GM19324 (cell line): Measurements from ENCODE around the gene CNPY1.

Experiments
- ATAC-seq: cut with Tn5 transposase; IDR thresholded peaks from one replicate; pipeline ENCODE4 v1.9.1; 2021; ENCODE audit warnings: mild to moderate bottlenecking, moderate library complexity; ENCODE audit not compliant: unreplicated experiment, low FRiP score

The CNPY1 gene

DNA sequence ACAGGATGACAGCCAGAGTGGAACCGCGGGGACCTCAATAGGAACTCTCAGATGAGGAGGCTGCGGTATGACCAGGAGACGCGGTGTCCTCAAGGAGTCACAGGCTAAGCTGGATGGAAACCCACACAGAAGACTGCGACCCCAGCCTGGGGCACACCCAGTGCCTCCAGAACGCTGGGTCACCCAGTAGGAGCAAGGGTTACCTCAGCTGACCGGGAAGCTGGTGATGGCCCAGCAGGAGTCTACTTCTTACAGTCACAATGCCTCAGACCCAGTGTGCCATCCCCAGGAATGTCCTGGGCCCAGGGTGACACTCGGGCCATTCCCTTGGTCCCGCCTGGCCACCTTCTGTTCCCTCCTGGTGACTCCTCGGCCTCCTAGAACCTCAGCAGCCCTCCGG lies 29.9 kb downstream of the CNPY1 start:
- ATAC-seq: no peak

GRCh38 chr7:155515318-155515717 lies 31.0 kb downstream of the CNPY1 start:
- ATAC-seq: no peak

GRCh38 chr7:155514296-155514695 lies 32.1 kb downstream of the CNPY1 start:
- no peak for ATAC-seq

- ATAC-seq: no peak
Measured at GRCh38 chr7:155513543-155514285, 32.6 kb downstream of the CNPY1 start.

DNA sequence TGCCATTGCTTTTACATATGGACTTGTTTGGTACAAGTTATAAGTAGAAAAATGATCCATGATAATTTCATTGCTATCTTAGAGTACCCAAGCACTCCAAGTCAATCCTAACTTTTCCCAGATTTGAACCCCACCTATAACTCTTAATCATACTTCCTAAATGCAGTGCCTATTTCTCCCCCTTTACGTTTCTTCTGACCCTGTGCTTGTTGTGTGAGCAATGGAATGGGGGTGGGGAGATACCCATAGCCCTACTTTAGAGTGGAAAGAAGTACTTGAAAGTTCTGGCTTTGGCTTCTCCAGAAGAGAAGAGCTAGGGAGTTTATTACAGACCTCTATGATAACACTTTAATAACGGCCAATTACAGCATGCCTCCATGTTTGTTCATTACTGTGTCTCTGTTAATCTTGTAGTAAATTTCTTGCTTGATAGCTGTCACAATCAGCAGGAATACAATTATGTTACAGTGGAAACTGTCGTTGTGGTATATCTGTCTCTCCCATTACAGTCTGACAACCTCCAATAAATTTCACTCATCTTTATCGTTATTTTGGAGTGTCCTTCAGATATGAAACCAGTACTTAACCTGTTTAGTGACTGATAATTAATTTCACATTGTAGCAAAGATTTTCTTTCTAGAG lies 34.0 kb downstream of the CNPY1 start:
- no peak for ATAC-seq

- no peak for ATAC-seq
Measured at GRCh38 chr7:155511702-155511996, 34.7 kb downstream of the CNPY1 start.

- ATAC-seq: no peak
Measured at GRCh38 chr7:155510975-155511701, 35.2 kb downstream of the CNPY1 start.

- ATAC-seq: no peak
Measured at GRCh38 chr7:155509725-155510551, 36.4 kb downstream of the CNPY1 start.

DNA sequence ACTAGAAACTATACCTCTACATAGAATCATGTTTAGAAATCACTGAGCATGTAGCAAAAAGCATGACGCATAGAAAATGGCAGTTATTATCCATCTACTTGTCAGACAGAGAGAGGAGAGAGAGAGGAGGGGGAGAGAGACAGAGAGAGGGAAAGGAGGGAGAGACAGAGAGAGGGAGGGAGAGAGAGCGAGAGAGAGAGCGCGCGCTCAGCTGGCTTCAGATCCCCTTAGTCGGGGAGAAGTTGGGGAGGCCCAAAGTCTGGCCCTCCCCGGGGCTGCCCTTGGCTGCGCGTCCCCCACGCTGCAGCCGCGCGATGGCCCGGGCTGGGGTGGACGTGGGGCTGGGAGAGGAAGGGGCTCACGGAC lies 37.0 kb downstream of the CNPY1 start:
- ATAC-seq: no peak

DNA sequence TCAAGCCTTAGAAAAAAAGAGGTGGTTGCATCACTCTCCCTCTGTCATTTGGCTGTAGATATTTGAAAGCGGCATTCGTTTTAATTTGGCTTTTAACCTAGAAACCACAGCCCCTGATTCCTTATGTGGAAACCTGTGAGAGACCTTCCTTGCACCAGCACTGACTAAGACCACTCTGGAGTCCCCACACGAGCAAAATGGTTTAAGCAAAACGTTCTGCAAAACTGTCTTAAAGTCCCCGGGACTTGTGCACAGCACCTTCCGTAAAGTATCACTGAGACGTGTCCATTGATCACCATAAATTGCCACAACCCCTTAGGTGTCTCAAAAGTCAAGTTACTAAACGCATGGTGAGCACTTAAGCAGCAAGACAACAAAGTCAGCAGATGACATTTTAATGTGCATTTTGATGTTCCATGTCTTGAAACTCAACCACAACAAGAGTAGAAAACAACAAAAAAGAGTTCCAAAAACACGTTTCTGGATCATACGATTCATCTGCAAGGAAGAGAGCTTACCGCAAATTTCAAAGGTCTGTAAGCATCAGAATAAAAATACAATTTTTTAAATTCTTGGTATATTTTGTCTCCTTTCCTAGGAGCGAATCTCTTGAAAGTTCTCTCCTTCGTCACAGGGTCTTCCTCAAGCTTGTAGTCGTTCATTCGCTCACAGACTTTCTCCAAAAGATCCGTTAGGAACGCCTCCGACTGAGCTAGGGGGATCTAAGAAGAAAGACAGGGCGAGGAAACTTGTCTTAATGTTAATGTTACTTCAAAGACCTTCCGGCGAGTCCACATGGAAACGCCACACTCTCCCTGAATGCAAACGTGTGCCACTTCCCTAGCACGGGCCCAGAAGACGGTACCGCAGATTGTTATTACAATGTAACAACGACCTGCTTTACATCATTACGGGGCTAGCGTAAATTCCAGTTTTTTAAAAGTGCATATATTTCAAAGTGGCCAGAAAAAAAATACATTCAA lies 37.7 kb downstream of the CNPY1 start:
- ATAC-seq: no peak

- no peak for ATAC-seq
Measured at GRCh38 chr7:155507576-155507975, 38.8 kb downstream of the CNPY1 start.

DNA sequence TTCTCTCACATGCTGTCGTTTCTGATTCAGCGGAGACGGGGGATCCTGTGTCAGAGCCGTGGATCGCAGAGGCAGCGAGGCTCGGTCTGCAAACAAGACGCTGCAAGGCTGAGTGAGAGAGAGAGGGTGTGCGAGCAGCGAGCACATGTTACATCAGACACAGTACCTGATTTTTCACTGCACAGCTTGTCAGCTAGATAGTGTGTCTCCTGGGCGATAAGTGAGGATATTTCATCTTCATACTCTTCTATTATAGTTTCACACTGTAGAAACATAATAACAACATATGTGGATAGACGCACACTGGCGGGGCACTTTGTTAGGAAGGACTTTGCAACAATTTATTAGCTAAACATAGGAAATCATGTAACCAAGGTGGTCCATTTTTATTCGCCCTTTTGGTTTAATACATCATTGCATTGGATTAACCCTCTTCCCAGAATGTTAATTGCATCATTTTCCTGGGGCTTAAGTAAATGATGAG lies 39.5 kb downstream of the CNPY1 start:
- ATAC-seq: no peak

GRCh38 chr7:155505422-155505793 lies 41.0 kb downstream of the CNPY1 start:
- no peak for ATAC-seq

- no peak for ATAC-seq
Measured at GRCh38 chr7:155497149-155497901, 49.0 kb downstream of the CNPY1 start.

- no peak for ATAC-seq
Measured at GRCh38 chr7:155496267-155497005, 49.9 kb downstream of the CNPY1 start.

GRCh38 chr7:155495440-155496248 lies 50.7 kb downstream of the CNPY1 start:
- no peak for ATAC-seq

GRCh38 chr7:155494551-155494950 lies 51.8 kb downstream of the CNPY1 start:
- ATAC-seq: no peak
